ENCODE measurements around the gene RERE.

Gene RERE

GRCh38 chr1:8406960-8407359 is 410.5 kb downstream of the RERE start:
- Histone ChIP-seq H3K9me2 (replicated peaks; ENCODE audit: insufficient read depth, low read length) (no peaks in the 10 kb centered on the region), H3K4me2 (ENCODE audit: low read depth, low read length, poor library complexity, severe bottlenecking) (no peak overlapping the region), H4K20me1 (ENCODE audit: low read depth, low read length) (peaks cover 20% of the 10 kb centered on the region), H3F3A (ENCODE audit: insufficient read depth) (0 out of 2 replicates have a peak, but pooled peaks cover 2% of the 10 kb centered on the region), H3K9ac (ENCODE audit: low read length) (no peak overlapping the region), H3K36me3 (ENCODE audit: low read length) (peaks cover 57% of the 10 kb centered on the region), H3K4me3 (ENCODE audit: insufficient read depth, low read length, poor library complexity, severe bottlenecking) (no peak overlapping the region), H3K27ac (ENCODE audit: low read depth, low read length) (no peak overlapping the region), H2AFZ (ENCODE audit: low read depth, low read length, severe bottlenecking) (no peak overlapping the region), H3K9me3 (ENCODE audit: insufficient read depth, low read length) (no peaks in the 10 kb centered on the region), H3K27me3 (ENCODE audit: low read length) (no peaks in the 10 kb centered on the region), H3K79me2 (ENCODE audit: insufficient read depth, low read length) (peaks cover 99% of the 10 kb centered on the region)
- no peak for TF ChIP-seq EZH2phosphoT487 (conservative IDR thresholded peaks at IDR 0.05; ENCODE audit: low read length)
- TF ChIP-seq CTCF (IDR thresholded peaks at IDR 0.05; ENCODE audit: insufficient read depth, low read length, poor library complexity, severe bottlenecking): no peak

DNA sequence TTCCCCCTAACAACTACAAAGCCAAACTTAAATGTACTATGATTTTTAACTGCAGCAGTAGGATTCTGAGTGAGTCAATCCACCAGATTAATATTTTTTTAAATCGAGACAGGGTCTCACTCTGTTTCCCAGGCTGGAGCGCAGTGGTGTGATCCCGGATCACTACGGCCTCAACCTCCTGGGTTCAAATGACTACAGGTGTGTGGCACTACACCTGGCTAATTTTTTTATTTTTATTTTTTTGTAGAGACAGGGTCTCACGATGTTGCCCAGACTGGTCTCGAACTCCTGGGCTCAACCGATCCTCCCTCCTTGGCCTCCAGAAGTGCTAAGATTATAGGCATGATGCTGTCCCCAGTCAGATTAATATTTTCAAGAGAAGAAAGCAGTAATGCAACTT is 411.4 kb downstream of the RERE start:
- Histone ChIP-seq H3K4me2 (ENCODE audit: low read depth, low read length, poor library complexity, severe bottlenecking) (no peak overlapping the region), H3K36me3 (ENCODE audit: low read length) (peaks cover 53% of the 10 kb centered on the region), H3K9me3 (ENCODE audit: insufficient read depth, low read length) (no peaks in the 10 kb centered on the region), H3K27ac (ENCODE audit: low read depth, low read length) (no peak overlapping the region), H3K79me2 (ENCODE audit: insufficient read depth, low read length) (peaks cover 99% of the 10 kb centered on the region), H3F3A (ENCODE audit: insufficient read depth) (0 out of 2 replicates have a peak, but pooled peaks cover 2% of the 10 kb centered on the region), H4K20me1 (ENCODE audit: low read depth, low read length) (peaks cover 17% of the 10 kb centered on the region; the same call in 1 of the 2 replicates), H2AFZ (ENCODE audit: low read depth, low read length, severe bottlenecking) (no peak overlapping the region), H3K27me3 (ENCODE audit: low read length) (no peaks in the 10 kb centered on the region), H3K9ac (ENCODE audit: low read length) (no peak overlapping the region), H3K9me2 (replicated peaks; ENCODE audit: insufficient read depth, low read length) (no peaks in the 10 kb centered on the region), H3K4me3 (ENCODE audit: insufficient read depth, low read length, poor library complexity, severe bottlenecking) (no peak overlapping the region)
- TF ChIP-seq EZH2phosphoT487 (conservative IDR thresholded peaks at IDR 0.05; ENCODE audit: low read length): no peak
- no peak for TF ChIP-seq CTCF (IDR thresholded peaks at IDR 0.05; ENCODE audit: insufficient read depth, low read length, poor library complexity, severe bottlenecking)

DNA sequence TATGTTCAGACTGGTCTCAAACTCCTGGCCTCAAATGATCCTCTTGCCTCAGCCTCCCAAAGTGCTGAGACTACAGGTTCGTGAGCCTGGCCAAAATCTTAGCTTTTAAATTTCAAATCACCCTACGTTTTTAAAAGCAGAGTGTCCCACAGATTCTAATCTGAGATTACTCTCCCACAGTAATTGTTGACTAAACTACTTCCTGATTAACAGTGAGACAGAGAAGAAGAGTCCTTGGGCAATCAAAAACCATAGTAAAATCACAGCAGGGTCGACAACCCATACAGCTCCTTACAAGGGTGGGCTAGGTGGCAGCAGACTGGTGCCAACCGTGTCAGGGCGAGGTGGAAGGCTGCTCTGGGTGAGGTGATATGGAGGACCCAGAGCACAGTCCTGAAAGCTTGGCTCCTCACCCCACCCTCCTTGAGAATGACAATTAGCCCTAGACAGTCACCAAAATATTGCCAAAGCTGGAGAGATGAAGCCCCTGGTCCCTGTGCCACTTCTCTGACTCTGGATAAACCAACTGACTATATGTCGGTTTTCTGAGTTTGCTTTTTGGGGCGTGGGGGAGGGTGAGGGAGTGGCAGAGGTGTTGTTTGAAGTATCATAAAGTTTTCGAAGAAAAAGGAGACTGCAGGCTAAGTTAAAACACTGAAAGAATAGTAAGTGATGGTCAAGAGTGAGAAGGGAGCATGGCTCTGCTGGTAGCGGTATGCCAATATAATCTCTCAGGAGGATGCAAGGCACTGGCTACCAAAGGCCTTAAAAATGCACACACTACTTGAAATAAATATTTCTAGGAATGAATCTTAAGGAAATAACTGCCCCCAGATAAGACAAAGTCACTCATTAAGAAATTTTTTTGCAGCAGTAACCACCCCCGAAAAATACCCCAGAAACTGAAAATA is 412.7 kb downstream of the RERE start:
- Histone ChIP-seq H3F3A (ENCODE audit: insufficient read depth) (peaks cover 5% of the 10 kb centered on the region), H3K4me2 (ENCODE audit: low read depth, low read length, poor library complexity, severe bottlenecking) (no peak overlapping the region), H3K9me3 (ENCODE audit: insufficient read depth, low read length) (no peaks in the 10 kb centered on the region), H3K9me2 (replicated peaks; ENCODE audit: insufficient read depth, low read length) (no peaks in the 10 kb centered on the region), H3K27me3 (ENCODE audit: low read length) (no peaks in the 10 kb centered on the region), H3K4me3 (ENCODE audit: insufficient read depth, low read length, poor library complexity, severe bottlenecking) (no peak overlapping the region), H3K27ac (ENCODE audit: low read depth, low read length) (no peak overlapping the region), H4K20me1 (ENCODE audit: low read depth, low read length) (peaks cover 17% of the 10 kb centered on the region; the same call in 1 of the 2 replicates), H3K79me2 (ENCODE audit: insufficient read depth, low read length) (peaks cover 97% of the 10 kb centered on the region), H3K9ac (ENCODE audit: low read length) (no peak overlapping the region), H2AFZ (ENCODE audit: low read depth, low read length, severe bottlenecking) (no peak overlapping the region), H3K36me3 (ENCODE audit: low read length) (peaks cover 52% of the 10 kb centered on the region)
- no peak for TF ChIP-seq EZH2phosphoT487 (conservative IDR thresholded peaks at IDR 0.05; ENCODE audit: low read length)
- no peak for TF ChIP-seq CTCF (IDR thresholded peaks at IDR 0.05; ENCODE audit: insufficient read depth, low read length, poor library complexity, severe bottlenecking)

Measured in SU-DHL-6 (cell line).